ENCODE measurements around the gene GLYATL3.

Gene GLYATL3

GRCh38 chr6:49513153-49513989 lies 13.6 kb downstream of the GLYATL3 start:
- in situ Hi-C loops (cut with HindIII; ENCODE audit: low sequenced_read_pairs) = no loop called here

GRCh38 chr6:49514571-49515484 lies 15.1 kb downstream of the GLYATL3 start:
- in situ Hi-C loops (cut with HindIII; ENCODE audit: low sequenced_read_pairs) = no loop called here

GRCh38 chr6:49515485-49516146 lies 15.9 kb downstream of the GLYATL3 start:
- in situ Hi-C loops (cut with HindIII; ENCODE audit: low sequenced_read_pairs) = no loop called here

- in situ Hi-C loops (cut with HindIII; ENCODE audit: low sequenced_read_pairs) = no loop called here
Observed at GRCh38 chr6:49516147-49516505, 16.4 kb downstream of the GLYATL3 start.

GRCh38 chr6:49517919-49518318 lies 18.2 kb downstream of the GLYATL3 start:
- in situ Hi-C loops (cut with HindIII; ENCODE audit: low sequenced_read_pairs) = no loop called here

- in situ Hi-C loops (cut with HindIII; ENCODE audit: low sequenced_read_pairs) = no loop called here
Observed at GRCh38 chr6:49519660-49520059, 19.9 kb downstream of the GLYATL3 start.

- in situ Hi-C loops (cut with HindIII; ENCODE audit: low sequenced_read_pairs) = no loop called here
Observed at GRCh38 chr6:49522710-49523593, 23.2 kb downstream of the GLYATL3 start.

- in situ Hi-C loops (cut with HindIII; ENCODE audit: low sequenced_read_pairs) = no loop called here
Observed at GRCh38 chr6:49523901-49524300, 24.2 kb downstream of the GLYATL3 start.

GRCh38 chr6:49524541-49524940 lies 24.8 kb downstream of the GLYATL3 start:
- in situ Hi-C loops (cut with HindIII; ENCODE audit: low sequenced_read_pairs) = no loop called here

- in situ Hi-C loops (cut with HindIII; ENCODE audit: low sequenced_read_pairs) = no loop called here
Observed at GRCh38 chr6:49526598-49526997, 26.9 kb downstream of the GLYATL3 start.

GRCh38 chr6:49527320-49527719 lies 27.6 kb downstream of the GLYATL3 start:
- in situ Hi-C loops (cut with HindIII; ENCODE audit: low sequenced_read_pairs) = no loop called here

- in situ Hi-C loops (cut with HindIII; ENCODE audit: low sequenced_read_pairs) = no loop called here
Observed at GRCh38 chr6:49528571-49528970, 28.8 kb downstream of the GLYATL3 start.

GRCh38 chr6:49530141-49530776 lies 30.5 kb downstream of the GLYATL3 start:
- in situ Hi-C loops (cut with HindIII; ENCODE audit: low sequenced_read_pairs) = loop anchor here (10.0 kb wide), 1 partner anchor 75 kb away; no protein-coding TSS in a partner anchor

- in situ Hi-C loops (cut with HindIII; ENCODE audit: low sequenced_read_pairs) = loop anchor here (10.0 kb wide), 1 partner anchor 73 kb away; no protein-coding TSS in a partner anchor
Observed at GRCh38 chr6:49531774-49532569, 32.2 kb downstream of the GLYATL3 start.

GRCh38 chr6:49535795-49536194 lies 36.1 kb downstream of the GLYATL3 start:
- in situ Hi-C loops (cut with HindIII; ENCODE audit: low sequenced_read_pairs) = loop anchor here (10.0 kb wide), 1 partner anchor 69 kb away; no protein-coding TSS in a partner anchor

- in situ Hi-C loops (cut with HindIII; ENCODE audit: low sequenced_read_pairs) = loop anchor here (10.0 kb wide), 1 partner anchor 66 kb away; no protein-coding TSS in a partner anchor
Observed at GRCh38 chr6:49539102-49539501, 39.4 kb downstream of the GLYATL3 start.

- in situ Hi-C loops (cut with HindIII; ENCODE audit: low sequenced_read_pairs) = no loop called here
Observed at GRCh38 chr6:49540614-49541013, 40.9 kb downstream of the GLYATL3 start.

GRCh38 chr6:49541210-49541724 lies 41.5 kb downstream of the GLYATL3 start:
- in situ Hi-C loops (cut with HindIII; ENCODE audit: low sequenced_read_pairs) = no loop called here

GRCh38 chr6:49541936-49542335 lies 42.2 kb downstream of the GLYATL3 start:
- in situ Hi-C loops (cut with HindIII; ENCODE audit: low sequenced_read_pairs) = no loop called here
